Esophagus muscularis mucosa (tissue), 3 donors: ENCODE results near the gene WFDC8.

ENCODE experiments used
- POLR2A ChIP-seq: fragments of 450-650 bp; IDR thresholded peaks from one replicate; pipeline ENCODE4 v1.6.1; 2017; ENCODE audit warnings: antibody characterized with exemption, moderate library complexity, mild to moderate bottlenecking, low read depth
- TF ChIP-seq, protein P1 (sequence below), 3 experiments: fragments of 200-600 bp in 2 of 3; fragments of 450-650 bp in 1 of 3; sonication (generic) in 2 of 3; IDR thresholded peaks; one replicate each; pipeline ENCODE4 v1.5.1; 2017 to 2019; ENCODE audit warnings: antibody characterized with exemption in 3 of 3, mild to moderate bottlenecking in 2 of 3, moderate library complexity in 1 of 3

DNA sequence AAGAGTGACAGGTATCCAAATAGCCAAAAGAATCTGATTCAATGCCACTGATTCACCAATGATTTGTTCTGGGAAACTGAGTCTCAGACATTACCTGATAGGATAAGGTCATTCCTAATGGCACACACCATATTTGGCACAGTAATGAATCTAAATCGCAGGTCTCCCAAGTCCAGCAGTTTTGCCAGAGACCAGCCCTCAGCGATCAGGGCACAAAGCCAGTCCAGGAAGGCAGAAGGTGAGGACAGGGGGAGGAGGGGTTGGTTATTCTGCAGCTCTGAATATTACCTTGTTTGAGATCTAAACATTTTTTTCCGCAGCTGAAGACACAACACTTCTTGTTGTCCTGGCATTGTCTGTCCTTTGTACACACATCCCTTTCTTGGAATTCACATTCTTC is 33.7 kb downstream of the WFDC8 start:
- no peak for TF ChIP-seq POLR2A
- TF ChIP-seq, protein P1, sequence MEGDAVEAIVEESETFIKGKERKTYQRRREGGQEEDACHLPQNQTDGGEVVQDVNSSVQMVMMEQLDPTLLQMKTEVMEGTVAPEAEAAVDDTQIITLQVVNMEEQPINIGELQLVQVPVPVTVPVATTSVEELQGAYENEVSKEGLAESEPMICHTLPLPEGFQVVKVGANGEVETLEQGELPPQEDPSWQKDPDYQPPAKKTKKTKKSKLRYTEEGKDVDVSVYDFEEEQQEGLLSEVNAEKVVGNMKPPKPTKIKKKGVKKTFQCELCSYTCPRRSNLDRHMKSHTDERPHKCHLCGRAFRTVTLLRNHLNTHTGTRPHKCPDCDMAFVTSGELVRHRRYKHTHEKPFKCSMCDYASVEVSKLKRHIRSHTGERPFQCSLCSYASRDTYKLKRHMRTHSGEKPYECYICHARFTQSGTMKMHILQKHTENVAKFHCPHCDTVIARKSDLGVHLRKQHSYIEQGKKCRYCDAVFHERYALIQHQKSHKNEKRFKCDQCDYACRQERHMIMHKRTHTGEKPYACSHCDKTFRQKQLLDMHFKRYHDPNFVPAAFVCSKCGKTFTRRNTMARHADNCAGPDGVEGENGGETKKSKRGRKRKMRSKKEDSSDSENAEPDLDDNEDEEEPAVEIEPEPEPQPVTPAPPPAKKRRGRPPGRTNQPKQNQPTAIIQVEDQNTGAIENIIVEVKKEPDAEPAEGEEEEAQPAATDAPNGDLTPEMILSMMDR (IDR thresholded peaks at IDR 0.05): no peak
